GM18526 (cell line): ENCODE results near the gene MIOX.

Experiments
- POLR2A ChIP-seq: IDR thresholded peaks from 3 replicates; pipeline ENCODE4 v1.6.1; 2011; ENCODE audit not compliant: insufficient read length; ENCODE audit errors: extremely low read depth

MIOX gene

DNA sequence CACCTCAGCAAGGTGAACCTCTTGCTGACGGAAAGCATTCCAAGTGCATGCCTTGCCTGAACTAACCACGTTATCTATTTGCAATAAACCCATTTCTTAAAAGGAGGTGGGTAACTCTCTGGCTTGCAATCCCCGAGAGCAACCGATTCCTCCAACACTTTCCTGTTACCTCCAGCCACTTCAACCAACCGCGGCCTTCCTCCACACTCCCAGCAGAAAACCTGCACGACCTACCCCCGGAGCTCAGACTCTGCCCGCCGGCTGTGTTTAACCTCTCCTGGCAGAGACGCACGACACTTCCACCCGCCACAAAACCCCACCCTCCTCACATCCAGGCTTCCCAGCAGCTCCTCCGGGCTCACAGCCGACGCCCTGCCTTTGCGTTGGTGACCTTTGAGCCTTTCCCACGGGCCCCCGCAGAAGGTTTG, 38.0 kb downstream of the MIOX start:
- no peak for TF ChIP-seq POLR2A

GRCh38 chr22:50525104-50525857, 38.6 kb downstream of the MIOX start, which contains the start of gene SCO2:
TSS of gene SCO2 (minus strand) at chr22:50525598. CDS start at chr22:50524411, 1,187 bp downstream.
- TF ChIP-seq POLR2A = peak; percentile 86

GRCh38 chr22:50525858-50526107, 39.1 kb downstream of the MIOX start:
- no peak for TF ChIP-seq POLR2A

DNA sequence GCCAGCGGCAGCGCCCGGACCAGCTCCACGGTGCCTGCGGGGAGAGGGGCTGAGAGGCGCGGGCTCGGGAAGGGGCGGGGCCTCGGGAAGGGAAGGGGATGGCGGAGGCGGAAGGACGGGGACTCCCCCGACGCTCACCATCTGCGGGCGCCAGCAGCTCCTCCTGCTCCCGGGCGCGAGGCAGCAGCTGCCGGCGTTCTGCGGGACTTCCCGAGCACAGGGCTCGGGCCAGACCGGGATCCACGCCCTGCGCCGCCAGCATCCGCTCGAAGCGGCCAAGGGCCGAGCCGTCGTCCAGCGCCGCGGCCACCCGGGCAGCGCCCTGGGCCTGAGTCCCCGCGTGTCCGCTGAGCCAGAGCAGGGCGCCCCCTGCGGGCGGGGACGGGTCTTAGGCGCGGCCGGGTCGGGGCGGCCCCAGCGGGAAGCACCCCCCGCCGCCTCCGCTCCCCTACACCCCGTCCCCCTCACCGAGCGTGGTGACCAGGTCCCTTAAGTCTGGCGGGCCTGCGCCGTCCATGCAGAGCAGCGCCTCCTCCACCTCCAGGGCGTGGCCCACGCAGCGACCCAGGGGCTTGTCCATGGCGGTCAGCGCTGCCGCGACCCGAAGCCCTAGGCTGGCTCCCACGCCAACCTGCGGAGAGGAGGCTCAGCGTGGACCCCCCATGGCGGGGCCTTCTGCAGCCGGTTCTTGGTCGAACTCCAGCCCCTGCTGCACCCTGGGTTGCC, 39.6 kb downstream of the MIOX start:
- TF ChIP-seq POLR2A = peak; percentile 46

DNA sequence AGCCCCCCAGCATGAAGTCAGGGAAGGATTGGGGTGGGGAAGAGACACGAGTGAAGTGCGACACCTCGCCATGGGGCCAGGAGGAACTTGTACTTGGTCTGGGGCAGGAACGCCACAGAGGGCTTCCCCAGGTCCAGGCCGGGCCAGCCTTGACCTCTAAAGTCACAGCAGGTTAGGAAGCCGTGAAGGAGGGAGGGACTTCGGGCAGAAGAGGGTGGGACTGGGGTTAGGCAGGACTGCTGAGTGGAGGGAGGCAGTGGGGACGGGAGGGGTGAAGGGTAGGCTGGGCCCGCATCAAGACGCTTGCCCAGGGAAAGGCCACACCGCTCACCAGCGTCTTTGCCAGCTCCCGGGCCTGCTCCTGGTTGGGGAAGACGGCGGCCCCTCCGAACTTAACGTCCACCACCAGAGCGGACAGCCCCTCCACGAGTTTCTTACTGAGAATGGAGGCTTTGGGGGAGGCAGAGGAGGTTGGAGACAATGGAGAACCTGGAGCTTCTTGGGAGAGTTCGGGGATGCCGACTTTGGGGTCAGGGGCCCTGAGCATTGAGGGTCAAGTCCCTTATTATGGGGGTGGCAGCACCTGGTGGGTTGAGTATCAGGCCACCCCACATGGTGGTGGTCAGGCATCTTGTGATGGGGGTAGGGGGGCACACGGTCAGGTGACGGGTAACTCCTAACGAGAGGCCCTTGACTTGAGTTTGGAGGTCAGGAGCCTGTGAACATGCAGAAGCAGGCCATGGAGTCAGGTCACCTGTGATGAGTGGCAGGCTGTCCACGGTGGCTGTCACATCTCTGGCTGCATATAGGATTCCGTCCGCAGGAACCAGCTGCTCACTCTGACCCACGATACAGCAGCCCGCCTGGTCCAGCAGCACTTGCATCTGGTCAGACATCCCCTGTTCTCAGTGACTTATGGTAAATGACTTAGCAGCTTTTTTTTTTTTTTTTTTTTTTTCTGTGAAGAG, 40.5 kb downstream of the MIOX start:
- TF ChIP-seq POLR2A = peak; percentile 66

- peak; percentile 32 for TF ChIP-seq POLR2A
Measured at GRCh38 chr22:50527921-50528681, 41.4 kb downstream of the MIOX start.

- no peak for TF ChIP-seq POLR2A
Measured at GRCh38 chr22:50528682-50529415, 42.2 kb downstream of the MIOX start.

DNA sequence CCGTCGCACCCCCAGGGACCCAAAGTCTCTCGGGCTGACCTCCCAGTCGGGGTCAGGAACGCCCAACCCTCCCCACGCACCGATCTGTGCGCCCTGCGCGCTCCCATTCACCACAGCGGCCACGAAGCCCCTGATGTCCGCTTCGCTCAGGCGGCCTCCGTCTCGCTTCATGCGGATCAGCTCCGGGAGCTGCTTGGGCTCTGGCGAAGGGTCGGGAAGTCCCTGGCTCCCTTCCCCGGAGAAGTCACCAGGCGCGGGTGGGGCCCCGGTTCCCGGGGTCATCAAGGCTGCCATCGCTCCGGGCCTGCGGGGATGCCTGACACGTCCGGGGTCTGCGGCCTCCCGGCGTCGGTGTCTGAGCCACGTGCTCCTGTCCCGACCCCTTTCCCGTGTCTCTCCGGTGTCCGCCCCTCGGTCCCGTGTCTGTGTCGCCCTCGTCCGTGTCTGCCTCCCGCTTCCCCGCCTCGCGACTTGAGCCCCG, 42.8 kb downstream of the MIOX start:
- TF ChIP-seq POLR2A = peak; percentile 2

DNA sequence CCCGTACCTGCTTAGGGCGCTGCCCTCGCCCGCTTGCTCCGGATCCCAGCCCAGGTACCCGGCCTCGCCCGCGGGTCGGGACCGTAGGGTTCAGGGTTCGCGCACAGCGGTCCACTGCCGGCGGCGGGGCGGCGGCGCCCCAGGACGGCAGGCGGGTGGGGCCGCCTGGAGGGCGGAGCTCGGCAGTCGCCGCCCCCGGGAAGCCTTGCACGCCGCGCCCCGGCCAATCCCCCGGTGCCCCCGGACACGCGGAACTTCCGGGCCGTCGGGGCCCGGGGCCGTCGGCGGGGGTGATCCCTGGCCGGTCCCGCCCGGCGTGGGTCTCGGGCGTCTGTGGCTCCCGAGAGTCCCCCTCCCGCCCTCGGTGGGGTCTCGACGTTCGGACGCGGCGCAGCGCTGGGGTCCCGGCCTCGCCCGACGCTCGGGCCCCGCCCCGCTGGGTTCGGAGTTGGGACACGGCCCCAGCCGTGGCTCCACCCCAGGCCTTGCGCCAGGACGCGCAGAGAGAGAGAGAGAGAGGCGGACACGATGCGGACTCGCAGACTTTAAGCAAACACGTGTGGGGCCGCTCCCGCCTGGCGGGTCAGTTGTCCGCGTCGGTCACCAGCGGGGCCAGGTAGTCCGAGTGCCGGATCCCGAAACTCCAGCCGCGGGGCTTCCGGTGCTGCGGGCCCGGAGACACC, 43.4 kb downstream of the MIOX start, which contains the start of gene TYMP:
Gene TYMP, minus strand, starts transcription at position 116 of the 683 bp plus-strand sequence. CDS start 303 bp downstream, outside the sequence.
- peak; percentile 75 for TF ChIP-seq POLR2A

DNA sequence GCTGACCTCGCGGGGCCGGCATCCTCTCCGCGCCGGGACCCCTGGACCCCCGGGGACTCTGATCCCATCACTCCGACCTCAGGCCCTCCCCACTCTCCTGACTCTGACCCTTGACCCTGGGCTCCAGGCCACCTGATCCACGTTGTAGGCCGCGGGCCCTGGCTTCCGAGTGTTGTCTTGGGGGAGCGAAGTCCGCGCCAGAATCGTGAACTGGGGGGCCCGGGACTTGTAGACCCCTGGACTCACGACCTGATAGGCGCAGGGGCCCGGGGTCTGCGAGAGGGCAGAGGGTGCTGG, 43.9 kb downstream of the MIOX start:
- TF ChIP-seq POLR2A = no peak

DNA sequence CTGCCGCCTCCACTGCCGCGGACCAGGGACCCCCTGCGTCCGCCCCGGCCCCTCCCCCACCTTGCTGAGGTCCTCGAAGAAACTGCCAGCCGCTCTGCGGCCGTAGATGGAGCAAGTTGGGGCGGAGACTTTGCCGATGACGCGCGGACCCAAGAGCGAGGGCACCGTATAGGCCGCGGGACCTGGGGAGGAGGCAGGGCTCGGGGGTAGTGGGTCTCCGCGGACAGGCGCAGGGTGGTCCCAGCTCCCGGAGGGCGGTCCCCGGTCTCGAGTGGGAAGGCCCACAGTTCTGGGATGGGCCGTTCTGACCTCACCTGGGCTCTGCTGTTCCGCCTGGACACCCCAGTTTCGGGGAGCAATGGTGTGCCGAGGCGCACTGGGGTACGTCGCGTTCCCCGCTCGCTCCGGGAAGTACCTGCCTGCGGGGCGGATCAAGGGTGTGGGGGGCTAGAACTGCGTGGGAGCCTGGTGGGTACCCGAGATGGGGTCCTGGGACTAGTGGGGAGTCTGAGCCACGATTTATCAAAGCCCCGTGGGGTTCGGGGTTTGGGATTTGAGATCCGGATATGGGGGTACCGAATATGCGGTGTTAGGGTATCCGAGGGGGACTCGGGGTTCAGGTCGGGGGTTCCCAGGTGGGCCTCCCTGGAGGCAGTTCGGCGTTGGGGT, 44.4 kb downstream of the MIOX start:
- TF ChIP-seq POLR2A = peak; percentile 93

- peak; percentile 69 for TF ChIP-seq POLR2A
Measured at GRCh38 chr22:50531546-50531961, 44.9 kb downstream of the MIOX start.
